Breast epithelium (tissue), 4 donors: ENCODE data around the gene LYST. TPM values are rescaled to one million over a fixed set of nuclear protein-coding genes. Genes with fewer than 3 reads are reported as not detected.
"Not testable (repeated sequence)": the region's sequence is repeated elsewhere in the genome, so short reads cannot be mapped to it uniquely, and the experiment has no call there.

Source experiments
- DNase-seq, 2 donors: peaks; one replicate each; pipeline ENCODE4 v3.0.0-alpha.2; 2019; ENCODE audit warnings: low spot score in 2 of 2
- H3K27ac ChIP-seq, 2 donors: fragments of 200-600 bp; sonication (generic) in 1 of 2; one replicate each; pipeline ENCODE4 v1.5.1; 2016 to 2019; ENCODE audit warnings: mild to moderate bottlenecking in 1 of 2
- H3K27me3 ChIP-seq, 2 donors: fragments of 200-600 bp; sonication (generic) in 1 of 2; one replicate each; pipeline versions ENCODE4 v1.5.1 to v1.6.0; 2017 to 2019; ENCODE audit warnings: control low read depth in 1 of 2, mild to moderate bottlenecking in 1 of 2
- H3K36me3 ChIP-seq: fragments of 200-600 bp; one replicate; pipeline ENCODE4 v1.5.1; 2019
- H3K4me1 ChIP-seq, 2 donors: fragments of 200-600 bp; sonication (generic); one replicate each; pipeline ENCODE4 v1.5.1; 2016 to 2019; ENCODE audit warnings: control low read depth in 1 of 2
- H3K4me3 ChIP-seq, 3 donors: fragments of 200-600 bp; sonication (generic); 1 replicate in 2 of 3; 2 replicates in 1 of 3; pipeline ENCODE4 v1.5.1; 2016 to 2019; ENCODE audit warnings: mild to moderate bottlenecking in 3 of 3, moderate library complexity in 2 of 3
- H3K9me3 ChIP-seq, 2 donors: fragments of 200-600 bp; sonication (generic) in 1 of 2; one replicate each; pipeline ENCODE4 v1.5.1; 2016 to 2019; ENCODE audit warnings: control low read depth in 1 of 2
- CTCF ChIP-seq, 3 donors: fragments of 450-650 bp; IDR thresholded peaks; one replicate each; pipeline ENCODE4 v1.5.1; 2016 to 2017; ENCODE audit warnings: antibody characterized with exemption in 3 of 3, mild to moderate bottlenecking in 3 of 3, moderate library complexity in 3 of 3
- POLR2A ChIP-seq: fragments of 450-650 bp; IDR thresholded peaks from one replicate; pipeline ENCODE4 v1.6.1; 2016; ENCODE audit warnings: antibody characterized with exemption, mild to moderate bottlenecking, moderate library complexity
- POLR2AphosphoS5 ChIP-seq, 3 donors: sonication (generic); formaldehyde crosslinking; IDR thresholded peaks; one replicate each; pipeline ENCODE4 v1.6.1; 2017; ENCODE audit warnings: antibody characterized with exemption in 3 of 3
- intact Hi-C: fragments of 100-400 bp; cut with DNase I; formaldehyde crosslinking; loops from one replicate; pipeline ENCODE4 v1.15.1; 2023; ENCODE audit warnings: low total_unique reads
- total RNA-seq, 3 donors: library from RNA; depleted of rRNA; stranded (reverse); fragments of >200 nt; gene quantifications; one replicate each; pipeline ENCODE4 v1.1.0, GENCODE V29; 2016

Gene LYST
- total RNA-seq, 3 donors from 2014 or later = 63.3 to 78.3 (median 66.1) TPM

GRCh38 chr1:235790123-235790522 is 76.6 kb downstream of the LYST start:
- no peak overlapping the region for H3K4me3 ChIP-seq
- no peak overlapping the region for H3K27ac ChIP-seq
- intact Hi-C loops = no loop called here
- H3K36me3 ChIP-seq = peaks cover 5% of the 10 kb centered on the region
- no peaks in the 10 kb centered on the region for H3K4me1 ChIP-seq
- H3K27me3 ChIP-seq = no peaks in the 10 kb centered on the region
- TF ChIP-seq CTCF (IDR thresholded peaks at IDR 0.05) (no peak), POLR2AphosphoS5 (IDR thresholded peaks at IDR 0.05) (no peak), POLR2A (no peak)
- H3K9me3 ChIP-seq = no peaks in the 10 kb centered on the region
- no peak for DNase-seq

GRCh38 chr1:235786227-235786898 is 80.3 kb downstream of the LYST start:
- H3K4me3 ChIP-seq, intact Hi-C loops, H3K9me3 ChIP-seq, H3K27ac ChIP-seq, H3K4me1 ChIP-seq, H3K36me3 ChIP-seq, H3K27me3 ChIP-seq, DNase-seq: not testable (repeated sequence)

GRCh38 chr1:235784950-235785349 is 81.8 kb downstream of the LYST start:
- peaks cover 5% of the 10 kb centered on the region for H3K36me3 ChIP-seq
- H3K4me1 ChIP-seq = no peaks in the 10 kb centered on the region
- no peak for TF ChIP-seq POLR2AphosphoS5 (IDR thresholded peaks at IDR 0.05)
- TF ChIP-seq CTCF (IDR thresholded peaks at IDR 0.05) = no peak
- TF ChIP-seq POLR2A = no peak
- no peak for DNase-seq
- intact Hi-C loops = no loop called here
- no peaks in the 10 kb centered on the region for H3K27me3 ChIP-seq
- no peak overlapping the region for H3K4me3 ChIP-seq
- no peaks in the 10 kb centered on the region for H3K9me3 ChIP-seq
- H3K27ac ChIP-seq = no peak overlapping the region

- intact Hi-C loops = no loop called here
- TF ChIP-seq CTCF (IDR thresholded peaks at IDR 0.05) (no peak), POLR2A (no peak), POLR2AphosphoS5 (IDR thresholded peaks at IDR 0.05) (no peak)
- no peaks in the 10 kb centered on the region for H3K36me3 ChIP-seq
- no peak overlapping the region for H3K27ac ChIP-seq
- no peaks in the 10 kb centered on the region for H3K27me3 ChIP-seq
- H3K9me3 ChIP-seq = no peaks in the 10 kb centered on the region
- H3K4me3 ChIP-seq = no peak overlapping the region
- no peaks in the 10 kb centered on the region for H3K4me1 ChIP-seq
- DNase-seq = no peak
Observed at GRCh38 chr1:235783148-235783776, 83.4 kb downstream of the LYST start.

- no peaks in the 10 kb centered on the region for H3K36me3 ChIP-seq
- no peak overlapping the region for H3K27ac ChIP-seq
- no peaks in the 10 kb centered on the region for H3K27me3 ChIP-seq
- H3K9me3 ChIP-seq = no peaks in the 10 kb centered on the region
- intact Hi-C loops = no loop called here
- no peak for DNase-seq
- TF ChIP-seq POLR2AphosphoS5 (IDR thresholded peaks at IDR 0.05) (no peak), CTCF (IDR thresholded peaks at IDR 0.05) (no peak), POLR2A (no peak)
- H3K4me1 ChIP-seq = no peaks in the 10 kb centered on the region
- H3K4me3 ChIP-seq = no peak overlapping the region
Observed at GRCh38 chr1:235782601-235783000, 84.1 kb downstream of the LYST start.
